Measurements from ENCODE around the gene AVEN. TPM values are rescaled to one million over a fixed set of nuclear protein-coding genes. Genes with fewer than 3 reads are reported as not detected.

AVEN gene
- total RNA-seq, 1 donor from 2014 or later: 24.4 TPM

DNA sequence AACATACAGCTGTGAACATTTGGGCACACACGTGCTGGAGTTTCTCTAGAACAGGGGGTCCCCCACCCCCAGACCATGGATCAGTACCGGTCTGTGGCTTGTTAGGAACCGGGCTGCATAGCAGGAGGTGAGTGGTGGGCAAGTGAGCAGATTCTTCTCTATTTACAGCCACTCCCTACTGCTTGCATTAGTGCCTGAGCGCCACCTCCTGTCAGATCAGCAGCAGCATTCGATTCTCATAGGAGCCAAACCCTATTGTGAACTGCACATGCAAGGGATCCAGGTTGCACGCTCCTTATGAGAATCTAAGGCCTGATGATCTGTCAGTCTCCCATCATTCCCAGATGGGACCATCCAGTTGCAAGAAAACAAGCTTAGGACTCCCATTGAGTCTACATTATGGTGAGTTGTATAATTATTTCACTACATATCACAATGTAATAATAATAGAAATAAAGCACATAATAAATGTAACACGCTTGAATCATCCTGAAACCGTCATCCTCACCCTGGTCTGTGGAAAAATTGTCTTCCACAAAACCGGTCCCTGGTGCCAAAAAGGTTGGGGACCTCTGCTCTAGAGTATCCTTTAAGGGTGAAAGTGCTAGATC is 44.9 kb downstream of the AVEN start:
- no peaks in the 10 kb centered on the region for H3K36me3 ChIP-seq (ENCODE audit: control insufficient read depth, insufficient read depth, low read length)
- no peak overlapping the region for H3K4me3 ChIP-seq (ENCODE audit: low read depth, low read length)
- TF ChIP-seq, protein P1, sequence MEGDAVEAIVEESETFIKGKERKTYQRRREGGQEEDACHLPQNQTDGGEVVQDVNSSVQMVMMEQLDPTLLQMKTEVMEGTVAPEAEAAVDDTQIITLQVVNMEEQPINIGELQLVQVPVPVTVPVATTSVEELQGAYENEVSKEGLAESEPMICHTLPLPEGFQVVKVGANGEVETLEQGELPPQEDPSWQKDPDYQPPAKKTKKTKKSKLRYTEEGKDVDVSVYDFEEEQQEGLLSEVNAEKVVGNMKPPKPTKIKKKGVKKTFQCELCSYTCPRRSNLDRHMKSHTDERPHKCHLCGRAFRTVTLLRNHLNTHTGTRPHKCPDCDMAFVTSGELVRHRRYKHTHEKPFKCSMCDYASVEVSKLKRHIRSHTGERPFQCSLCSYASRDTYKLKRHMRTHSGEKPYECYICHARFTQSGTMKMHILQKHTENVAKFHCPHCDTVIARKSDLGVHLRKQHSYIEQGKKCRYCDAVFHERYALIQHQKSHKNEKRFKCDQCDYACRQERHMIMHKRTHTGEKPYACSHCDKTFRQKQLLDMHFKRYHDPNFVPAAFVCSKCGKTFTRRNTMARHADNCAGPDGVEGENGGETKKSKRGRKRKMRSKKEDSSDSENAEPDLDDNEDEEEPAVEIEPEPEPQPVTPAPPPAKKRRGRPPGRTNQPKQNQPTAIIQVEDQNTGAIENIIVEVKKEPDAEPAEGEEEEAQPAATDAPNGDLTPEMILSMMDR (IDR thresholded peaks at IDR 0.05; ENCODE audit: insufficient read depth, low read length, poor library complexity, severe bottlenecking): peak; percentile 41
- no peak for DNase-seq (ENCODE audit: low read depth)
- no peaks in the 10 kb centered on the region for H3K27me3 ChIP-seq (ENCODE audit: control insufficient read depth, insufficient read depth, low read length)

DNA sequence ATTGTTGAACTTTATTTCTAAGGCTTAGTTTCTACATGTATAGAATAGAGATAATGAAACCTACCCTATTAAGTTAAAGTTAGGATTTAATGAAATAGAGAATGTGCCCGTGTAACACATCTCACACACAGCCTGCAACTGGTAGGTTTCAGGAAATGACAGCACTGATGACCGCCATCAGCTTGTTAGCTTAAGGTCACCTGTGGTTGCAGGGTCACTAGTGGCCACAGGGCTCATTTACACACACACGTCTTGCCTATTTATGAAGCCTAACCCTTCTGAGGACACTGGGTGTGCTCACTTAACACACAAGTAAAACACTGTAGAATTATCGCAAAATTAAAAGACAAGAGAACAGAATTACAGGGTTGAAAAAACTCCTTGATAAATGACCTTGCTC is 50.6 kb downstream of the AVEN start:
- no peaks in the 10 kb centered on the region for H3K27me3 ChIP-seq (ENCODE audit: control insufficient read depth, insufficient read depth, low read length)
- TF ChIP-seq, protein P1 (IDR thresholded peaks at IDR 0.05; ENCODE audit: insufficient read depth, low read length, poor library complexity, severe bottlenecking): no peak
- no peak for DNase-seq (ENCODE audit: low read depth)
- H3K4me3 ChIP-seq (ENCODE audit: low read depth, low read length): no peak overlapping the region
- no peaks in the 10 kb centered on the region for H3K36me3 ChIP-seq (ENCODE audit: control insufficient read depth, insufficient read depth, low read length)

DNA sequence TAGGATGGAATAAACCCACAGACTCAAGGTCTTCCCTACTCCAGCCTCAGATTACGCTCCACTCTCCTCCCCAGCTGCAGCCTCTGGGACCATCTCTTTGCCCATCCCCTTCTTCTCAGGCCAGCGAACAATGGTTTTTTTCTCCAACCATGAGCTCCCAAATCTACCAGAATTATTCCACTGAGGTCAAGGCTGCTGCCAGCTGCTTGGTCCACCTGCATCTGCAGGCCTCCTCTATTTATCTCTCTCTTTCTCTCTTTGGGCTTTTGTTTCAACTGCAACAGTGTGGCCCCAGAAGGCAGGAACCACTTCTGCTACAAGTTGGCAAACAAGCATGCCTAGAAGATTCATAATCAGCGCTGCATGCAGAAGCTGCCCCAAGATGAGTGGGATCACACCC is 51.6 kb downstream of the AVEN start:
- Histone ChIP-seq H3K27me3 (ENCODE audit: control insufficient read depth, insufficient read depth, low read length) (no peaks in the 10 kb centered on the region), H3K4me3 (ENCODE audit: low read depth, low read length) (no peak overlapping the region), H3K36me3 (ENCODE audit: control insufficient read depth, insufficient read depth, low read length) (no peaks in the 10 kb centered on the region)
- DNase-seq (ENCODE audit: low read depth): no peak
- TF ChIP-seq, protein P1 (IDR thresholded peaks at IDR 0.05; ENCODE audit: insufficient read depth, low read length, poor library complexity, severe bottlenecking): no peak

DNA sequence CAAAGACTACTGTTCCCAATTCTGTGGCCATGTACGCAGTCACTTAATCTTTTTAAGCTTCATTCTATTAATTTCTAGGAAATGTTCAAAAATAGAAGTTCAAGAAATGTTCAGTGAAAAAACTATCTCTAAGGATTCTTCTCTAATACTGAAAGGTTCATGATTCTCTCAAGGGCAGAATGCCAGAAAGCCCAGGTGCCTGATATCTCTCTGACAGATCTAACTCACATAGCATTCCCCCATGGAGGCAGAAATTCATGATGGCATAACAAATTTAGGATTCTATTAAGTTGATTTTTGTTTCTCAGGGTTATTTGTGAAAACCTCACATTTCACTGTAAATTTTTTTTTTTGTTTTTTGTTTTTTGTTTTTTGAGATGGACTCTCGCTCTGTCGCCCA is 53.3 kb downstream of the AVEN start:
- no peaks in the 10 kb centered on the region for H3K27me3 ChIP-seq (ENCODE audit: control insufficient read depth, insufficient read depth, low read length)
- H3K4me3 ChIP-seq (ENCODE audit: low read depth, low read length): no peak overlapping the region

DNA sequence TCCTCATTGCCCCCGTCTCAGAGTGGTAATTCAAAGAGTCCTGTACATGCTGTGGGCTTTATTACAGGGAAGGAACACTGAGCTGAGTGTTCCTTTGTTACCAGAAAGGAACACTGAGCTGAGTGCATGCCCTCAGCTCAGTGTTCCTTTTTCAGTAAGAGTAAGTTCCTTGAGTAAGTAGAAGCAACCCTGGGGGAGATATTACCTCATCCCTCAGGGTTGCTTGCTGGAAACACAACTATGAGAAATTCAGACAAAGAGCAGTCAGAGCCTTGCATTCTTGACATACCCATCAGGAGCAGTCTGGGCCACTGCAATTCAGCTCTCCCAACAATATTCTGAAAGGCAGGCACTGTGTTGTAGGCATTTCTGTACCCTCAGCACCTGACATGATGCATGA is 53.7 kb downstream of the AVEN start:
- TF ChIP-seq, protein P1 (IDR thresholded peaks at IDR 0.05; ENCODE audit: insufficient read depth, low read length, poor library complexity, severe bottlenecking): no peak
- Histone ChIP-seq H3K4me3 (ENCODE audit: low read depth, low read length) (no peak overlapping the region), H3K27me3 (ENCODE audit: control insufficient read depth, insufficient read depth, low read length) (no peaks in the 10 kb centered on the region), H3K36me3 (ENCODE audit: control insufficient read depth, insufficient read depth, low read length) (no peaks in the 10 kb centered on the region)
- peak; percentile 76 for DNase-seq (ENCODE audit: low read depth)

More for the DNA sequence above, 53.3 kb downstream of the AVEN start:
- DNase-seq (ENCODE audit: low read depth): no peak
- no peaks in the 10 kb centered on the region for H3K36me3 ChIP-seq (ENCODE audit: control insufficient read depth, insufficient read depth, low read length)
- TF ChIP-seq, protein P1 (IDR thresholded peaks at IDR 0.05; ENCODE audit: insufficient read depth, low read length, poor library complexity, severe bottlenecking): no peak

DNA sequence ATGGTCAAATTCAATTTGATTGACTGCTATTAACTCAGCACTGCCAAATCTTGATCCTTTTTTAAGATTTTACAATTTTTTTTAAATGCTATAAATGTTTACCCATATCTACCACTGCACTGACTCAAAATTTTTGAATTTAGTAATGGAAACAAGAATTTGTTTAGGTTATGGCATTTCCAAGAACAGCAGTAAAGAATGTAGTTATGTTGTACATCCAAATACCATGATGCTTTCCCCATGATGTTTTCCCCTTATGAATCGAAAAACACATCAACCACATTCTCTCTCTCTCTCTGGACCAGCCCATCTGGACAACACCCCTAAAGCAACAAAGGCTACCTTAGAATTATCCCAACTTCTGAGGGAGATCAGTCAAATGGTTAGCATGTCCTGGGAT is 56.5 kb downstream of the AVEN start:
- DNase-seq (ENCODE audit: low read depth): no peak

More for the DNA sequence above, 56.5 kb downstream of the AVEN start:
- TF ChIP-seq, protein P1 (IDR thresholded peaks at IDR 0.05; ENCODE audit: insufficient read depth, low read length, poor library complexity, severe bottlenecking): no peak
- no peaks in the 10 kb centered on the region for H3K36me3 ChIP-seq (ENCODE audit: control insufficient read depth, insufficient read depth, low read length)
- no peak overlapping the region for H3K4me3 ChIP-seq (ENCODE audit: low read depth, low read length)
- H3K27me3 ChIP-seq (ENCODE audit: control insufficient read depth, insufficient read depth, low read length): no peaks in the 10 kb centered on the region

Data from kidney epithelial cell (primary cell).